ENCODE results near the gene EPAS1. TPM values are rescaled to one million over a fixed set of nuclear protein-coding genes. Genes with fewer than 3 reads are reported as not detected.

The EPAS1 gene
- total and polyA plus RNA-seq, 2 of the 8 experiments (the other 6 are each of a cell fraction or from before 2014, with no cell fraction given) = 2.0 to 4.9 TPM

GRCh38 chr2:46390036-46390435 is 92.8 kb downstream of the EPAS1 start:
- Histone ChIP-seq H4K20me1 (replicated peaks in 1 of 2; ENCODE audit: control insufficient read depth in 1 of 2, insufficient read depth in 2 of 2, low read length in 2 of 2) (no peaks in the 10 kb centered on the region), H3K79me2 (ENCODE audit: control insufficient read depth in 1 of 2, insufficient read depth in 2 of 2, low read length in 2 of 2) (no peaks in the 10 kb centered on the region), H4K91ac (replicated peaks; ENCODE audit: insufficient read length, low read length) (no peak overlapping the region), H3K4me1 (replicated peaks in 1 of 4; ENCODE audit: control insufficient read depth in 3 of 4, insufficient read depth in 4 of 4, low read length in 3 of 4) (no peaks in the 10 kb centered on the region), H3K56ac (replicated peaks; ENCODE audit: insufficient read length, low read depth, low read length) (no peak overlapping the region), H3K9me3 (ENCODE audit: insufficient read depth in 2 of 2, low read depth in 1 of 2, low read length in 1 of 2) (no peaks in the 10 kb centered on the region), H3K36me3 (ENCODE audit: control insufficient read depth in 2 of 4, insufficient read depth in 4 of 4, low read length in 3 of 4) (no peaks in the 10 kb centered on the region), H3K23me2 (ENCODE audit: low read depth, low read length) (no peaks in the 10 kb centered on the region; the same call in 1 of the 2 replicates), H2BK12ac (ENCODE audit: low read depth, low read length) (no peak overlapping the region), H3K79me1 (ENCODE audit: low read depth, low read length) (no peaks in the 10 kb centered on the region), H2BK20ac (ENCODE audit: low read length) (no peak overlapping the region), H2BK120ac (replicated peaks; ENCODE audit: low read depth, low read length) (no peak overlapping the region), H2BK15ac (ENCODE audit: low read length) (no peak overlapping the region), H2BK5ac (ENCODE audit: low read depth, low read length) (no peak overlapping the region), H3K14ac (ENCODE audit: insufficient read length) (no peak overlapping the region), H3K23ac (ENCODE audit: insufficient read length) (no peak overlapping the region), H3K9ac (replicated peaks in 1 of 4; ENCODE audit: extremely low read depth in 1 of 4, low read depth in 3 of 4, low read length in 3 of 4) (no peak overlapping the region), H3K27me3 (replicated peaks in 1 of 4; ENCODE audit: control insufficient read depth in 3 of 4, extremely low read depth in 1 of 4, insufficient read depth in 3 of 4, low read length in 3 of 4) (no peaks in the 10 kb centered on the region), H4K5ac (ENCODE audit: insufficient read length, low read depth, low read length) (no peak overlapping the region), H3K27ac (ENCODE audit: low read depth, low read length) (no peak overlapping the region), H2AFZ (ENCODE audit: low read length) (no peak overlapping the region), H4K8ac (ENCODE audit: extremely low read depth, insufficient read depth, low read length) (no peak overlapping the region), H3K4ac (replicated peaks; ENCODE audit: insufficient read length, low read depth, low read length) (no peak overlapping the region), H2AK5ac (ENCODE audit: low read depth, low read length) (no peak overlapping the region), H3K18ac (ENCODE audit: extremely low read depth, low read length) (no peak overlapping the region), H3K4me2 (ENCODE audit: insufficient read depth in 1 of 2, low read depth in 2 of 2, low read length in 2 of 2) (no peak overlapping the region), H3K4me3 (ENCODE audit: extremely low read depth in 1 of 4, insufficient read depth in 2 of 4, low read depth in 3 of 4, low read length in 4 of 4) (no peak overlapping the region)
- POLR2A ChIA-PET (ENCODE audit: partially characterized antibody) = no interaction called here
- CTCF ChIA-PET (ENCODE audit: partially characterized antibody) = interaction anchor here (0.7 to 1.2 kb wide), 2 partner anchors 24 to 81 kb away, joined by 3 read pairs; no protein-coding TSS in a partner anchor
- 90% methylated on average over 3 of the region's 3 CpGs; no CpG with 5 or more reads in 1 of the 2 experiments for WGBS, 2 experiments (ENCODE audit: extremely low coverage in 1 of 2, insufficient coverage in 1 of 2, insufficient read length in 1 of 2, insufficient replicate concordance in 2 of 2, low coverage in 1 of 2, low lambda C conversion rate in 2 of 2, missing lambda C conversion rate in 1 of 2)
- FAIRE-seq (no peak), DNase-seq (ENCODE audit: low read depth in 1 of 2, low spot score in 2 of 2) (no peak)
- TF ChIP-seq JUN (IDR thresholded peaks at IDR 0.05; ENCODE audit: low read depth, low read length) = no peak
- TF ChIP-seq SP1 (IDR thresholded peaks at IDR 0.05; ENCODE audit: low read depth, low read length) = no peak
- TF ChIP-seq RNF2 (IDR thresholded peaks at IDR 0.05; ENCODE audit: borderline replicate concordance, low read depth, low read length, missing control alignments, poor library complexity, severe bottlenecking) = no peak
- TF ChIP-seq POLR2AphosphoS5 (IDR thresholded peaks at IDR 0.05; ENCODE audit: low read depth, low read length) = no peak
- TF ChIP-seq HDAC2 (IDR thresholded peaks at IDR 0.05; ENCODE audit: borderline replicate concordance in 1 of 2, low read depth in 2 of 2, low read length in 2 of 2) = no peak
- no peak for TF ChIP-seq CHD1 (IDR thresholded peaks at IDR 0.05; ENCODE audit: low read depth, low read length)
- TF ChIP-seq GTF2F1 (IDR thresholded peaks at IDR 0.05; ENCODE audit: borderline replicate concordance, low read depth, low read length) = no peak
- no peak for TF ChIP-seq KDM4A (IDR thresholded peaks at IDR 0.05; ENCODE audit: low read depth, low read length, severe bottlenecking)
- no peak for TF ChIP-seq EGR1 (IDR thresholded peaks at IDR 0.05; ENCODE audit: borderline replicate concordance, low read depth, low read length)
- TF ChIP-seq BCL11A (IDR thresholded peaks at IDR 0.05; ENCODE audit: low read depth in 2 of 2, low read length in 2 of 2) = no peak
- TF ChIP-seq KDM5A (IDR thresholded peaks at IDR 0.05; ENCODE audit: low read length) = no peak
- no peak for TF ChIP-seq CEBPB (IDR thresholded peaks at IDR 0.05; ENCODE audit: low read depth, low read length)
- TF ChIP-seq TEAD4 (IDR thresholded peaks at IDR 0.05; ENCODE audit: low read depth, low read length) = no peak
- TF ChIP-seq SIN3A (conservative IDR thresholded peaks at IDR 0.05 in 1 of 2, IDR thresholded peaks at IDR 0.05 in 1 of 2; ENCODE audit: low read depth in 1 of 2, low read length in 2 of 2) = no peak
